ENCODE measurements around the gene BARX2. TPM values are rescaled to one million over a fixed set of nuclear protein-coding genes. Genes with fewer than 3 reads are reported as not detected.

BARX2 gene
- total RNA-seq, 1 donor from 2014 or later = 0.16 TPM

DNA sequence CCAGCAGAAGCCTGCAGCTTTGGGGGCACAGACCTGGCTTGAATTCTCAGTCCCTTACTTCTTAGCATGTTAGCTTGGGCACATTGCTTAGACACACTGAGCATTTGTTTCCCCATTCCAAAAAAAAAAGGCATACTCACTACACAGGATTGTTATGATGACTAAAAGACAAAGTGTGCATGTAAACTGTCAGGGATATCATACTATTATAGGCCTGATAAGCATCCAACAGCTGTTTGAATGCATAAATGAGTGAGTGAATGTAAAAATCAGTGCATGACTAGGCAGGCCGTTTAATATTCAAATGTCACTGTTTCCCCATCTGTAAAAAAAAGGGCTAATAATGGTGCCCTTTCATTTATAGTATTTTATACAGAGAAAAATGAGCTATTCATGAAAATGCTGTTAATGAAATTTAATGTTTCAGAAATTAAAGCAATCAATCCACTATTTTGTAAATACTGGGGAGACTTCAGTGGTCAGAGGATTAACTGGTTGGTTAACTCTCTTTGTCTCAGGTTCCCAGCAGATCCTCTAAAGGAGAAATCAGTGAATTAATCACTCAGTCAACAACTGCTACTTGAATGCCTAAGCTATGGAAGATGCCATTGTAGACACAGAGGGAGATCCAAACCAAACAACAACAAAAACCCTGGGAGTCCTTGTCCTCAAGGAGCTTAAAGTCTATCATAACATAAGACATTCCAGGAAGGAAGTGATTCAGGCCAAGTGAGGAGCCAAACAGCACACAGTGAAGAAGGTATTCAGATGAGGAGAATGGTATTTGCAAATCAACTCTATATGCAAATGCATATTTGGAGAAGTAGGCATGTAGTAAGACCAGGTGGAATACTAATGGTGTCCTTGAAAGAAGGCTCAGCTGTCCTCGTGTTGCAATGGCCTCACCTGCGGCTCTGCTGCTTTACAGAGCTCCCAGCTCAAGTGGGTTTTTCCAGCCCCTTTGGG, 26.8 kb downstream of the BARX2 start:
- no peak for DNase-seq

DNA sequence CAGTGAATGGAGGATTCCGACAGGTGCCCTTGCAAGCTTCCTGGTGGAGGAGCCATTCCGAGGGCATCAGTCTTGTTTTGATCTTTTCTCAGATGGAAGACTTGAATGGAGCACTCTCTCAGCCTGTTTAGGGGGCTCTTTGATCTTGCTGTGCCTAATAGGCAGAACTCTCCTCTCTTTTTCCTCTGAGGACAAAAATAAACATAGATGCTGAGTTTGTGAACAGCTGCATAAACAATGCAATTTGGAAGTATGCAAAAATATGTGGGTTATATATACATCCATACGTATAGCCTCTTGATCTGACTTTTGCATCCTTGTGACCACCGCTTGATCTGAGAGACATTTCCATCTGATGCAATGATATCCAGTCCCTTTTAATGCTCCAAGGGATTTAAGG, 29.1 kb downstream of the BARX2 start:
- DNase-seq = no peak

DNA sequence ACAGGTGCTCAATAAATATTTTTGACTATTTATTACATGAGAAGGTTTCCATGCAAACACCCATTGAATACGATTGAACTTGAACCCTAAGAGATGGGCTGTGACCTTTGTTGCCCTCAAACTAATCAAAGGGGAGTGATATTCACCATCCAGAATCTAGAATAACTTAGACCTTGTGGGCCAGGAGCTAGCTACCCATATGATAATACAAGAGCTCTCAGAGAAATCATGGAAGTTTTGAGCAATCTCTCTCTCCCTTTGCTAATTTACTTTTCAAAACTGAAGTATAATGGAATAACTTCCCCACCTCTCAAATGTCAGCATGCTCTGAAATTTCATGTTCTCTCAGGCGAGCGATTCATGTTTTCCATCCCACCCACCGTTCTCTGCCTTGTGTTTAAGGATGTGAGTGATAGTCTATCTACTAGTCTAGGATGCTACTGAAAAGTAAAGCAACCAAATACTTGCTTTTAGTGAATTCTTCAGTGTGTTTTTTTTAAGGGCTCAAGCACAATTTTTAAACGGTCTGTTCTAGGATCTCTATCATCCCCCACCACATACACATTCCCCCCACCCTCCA, 33.3 kb downstream of the BARX2 start:
- DNase-seq = no peak

DNA sequence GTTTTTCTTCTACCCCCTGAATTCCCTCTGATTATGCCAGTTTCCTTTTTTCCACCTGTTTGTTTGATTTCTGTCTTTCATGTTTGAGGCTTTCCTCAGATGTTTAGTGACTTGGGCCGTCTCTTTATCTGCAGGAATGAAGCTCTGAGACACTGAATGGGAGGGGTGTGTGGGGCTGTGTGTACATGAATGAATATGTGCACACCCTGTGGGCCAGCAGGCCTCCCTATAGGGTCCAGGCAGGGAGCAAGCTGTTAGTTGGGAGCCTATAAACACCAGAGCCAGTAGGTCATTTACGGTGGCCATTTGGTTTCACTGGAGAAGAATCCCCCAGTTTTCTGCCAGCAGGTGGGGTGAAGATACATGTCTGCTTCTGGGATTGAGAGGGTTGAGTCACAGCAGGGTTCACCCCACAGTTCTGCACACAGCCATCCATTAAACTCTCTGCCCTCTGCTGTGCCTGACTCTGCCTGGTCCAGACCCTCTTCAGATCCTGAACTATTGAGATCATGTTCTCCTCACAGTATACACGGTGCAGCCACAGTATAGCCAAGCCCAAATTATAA, 34.8 kb downstream of the BARX2 start:
- no peak for DNase-seq

DNA sequence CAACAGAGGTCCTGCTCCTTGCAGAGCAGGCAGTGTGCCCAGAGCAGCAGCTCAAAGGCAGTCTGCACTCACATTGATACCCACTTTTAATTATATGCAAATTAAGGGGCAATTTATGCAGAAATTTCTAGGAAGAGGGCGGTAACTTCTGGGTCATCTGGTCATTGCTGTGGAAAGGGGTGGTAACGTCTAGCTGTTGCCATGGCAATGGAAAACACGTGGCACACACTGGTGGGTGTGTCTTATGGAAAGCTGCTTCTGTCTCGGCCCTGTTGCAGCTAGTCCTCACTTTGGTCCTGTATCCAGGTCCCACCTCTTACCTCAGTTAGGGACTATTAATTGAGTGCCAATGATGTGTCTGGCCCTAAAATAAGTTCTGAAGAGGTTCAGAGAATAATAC, 36.8 kb downstream of the BARX2 start:
- no peak for DNase-seq

DNA sequence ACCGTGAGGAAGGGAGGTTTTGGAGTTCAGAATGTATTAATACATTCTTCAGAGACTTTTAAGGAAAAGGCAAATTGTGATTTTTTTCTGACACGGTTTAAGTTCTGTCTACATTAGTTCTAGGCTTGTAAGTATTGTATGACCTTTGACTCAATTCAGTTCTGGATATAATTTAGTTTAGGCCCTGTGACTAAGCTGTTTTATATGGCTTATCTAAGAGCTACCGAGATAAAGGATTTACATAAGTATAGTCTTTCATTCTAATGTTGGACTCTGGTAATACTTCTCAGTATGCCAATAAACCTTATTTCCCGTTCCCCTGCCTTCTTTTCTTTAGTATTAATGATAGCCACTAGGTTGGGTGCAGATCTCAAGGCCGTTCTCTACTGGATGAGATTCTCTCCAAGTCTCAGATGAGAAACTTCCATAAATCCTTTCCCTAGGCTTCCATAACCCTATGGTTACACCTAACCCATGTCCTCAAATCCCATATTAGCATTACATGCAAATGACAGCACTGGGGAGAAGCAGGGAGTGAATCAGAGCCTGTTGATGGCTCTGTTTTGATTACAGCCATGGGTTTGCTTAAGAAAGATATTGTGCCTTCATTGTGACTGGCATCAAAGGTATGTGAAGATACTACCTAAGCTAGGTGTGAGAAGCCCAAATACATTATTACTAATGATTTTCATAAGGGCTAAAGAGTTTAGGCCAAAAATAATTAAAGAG, 38.7 kb downstream of the BARX2 start:
- DNase-seq = no peak

DNA sequence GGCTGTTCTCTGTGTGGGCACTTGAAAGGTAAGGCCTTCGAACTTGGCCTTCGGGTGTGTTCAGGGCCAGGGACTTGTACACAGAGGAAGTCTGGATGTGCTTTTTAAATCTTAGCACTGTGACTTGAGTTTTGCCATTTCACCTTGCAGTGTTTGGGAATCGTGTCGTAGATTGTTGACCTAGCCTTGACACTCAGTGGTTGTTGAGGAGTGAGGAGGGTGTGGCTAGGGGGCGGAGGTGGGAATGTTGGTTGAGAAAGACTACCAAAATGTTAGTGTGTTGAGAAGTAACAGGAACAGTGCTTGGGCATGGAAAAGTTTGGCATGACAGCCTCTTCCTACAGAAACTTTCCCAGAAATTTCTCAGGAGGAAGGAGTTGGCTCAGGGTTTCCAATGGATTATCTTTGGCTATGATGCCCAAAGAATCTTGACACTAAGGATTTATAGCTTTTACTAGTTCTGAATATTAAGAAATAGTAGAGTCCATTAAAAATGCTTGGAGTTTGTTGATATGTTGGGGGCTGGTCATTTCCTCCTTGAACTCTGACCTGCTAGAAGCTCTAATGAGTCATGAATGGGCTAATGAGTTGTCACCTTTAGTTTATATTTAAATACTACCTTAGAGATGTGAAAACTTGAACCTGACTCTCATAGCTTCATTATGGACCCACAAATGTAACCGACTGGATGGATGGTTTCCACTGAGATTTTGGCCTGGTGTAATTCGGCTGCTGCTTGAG, 40.6 kb downstream of the BARX2 start:
- no peak for DNase-seq

DNA sequence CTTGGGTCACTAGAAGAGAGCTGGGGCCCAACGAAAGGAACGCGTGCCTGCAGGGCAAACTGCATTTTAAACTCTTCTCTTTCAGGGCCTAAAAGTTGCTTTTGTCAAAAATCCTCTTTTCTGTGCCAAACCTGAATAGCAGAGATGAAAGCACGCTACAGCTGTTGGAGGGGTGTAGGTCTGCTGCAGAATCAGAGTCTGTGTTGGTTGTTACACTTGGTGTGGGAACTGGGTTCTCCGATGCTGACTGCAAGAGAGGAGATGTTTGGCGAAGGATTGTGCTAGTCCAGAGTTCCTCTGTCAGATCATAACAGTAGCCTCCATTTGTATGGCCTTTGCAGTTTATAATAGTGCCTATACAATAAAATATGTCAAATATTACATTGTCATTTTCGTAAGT, 41.8 kb downstream of the BARX2 start:
- DNase-seq = no peak

DNA sequence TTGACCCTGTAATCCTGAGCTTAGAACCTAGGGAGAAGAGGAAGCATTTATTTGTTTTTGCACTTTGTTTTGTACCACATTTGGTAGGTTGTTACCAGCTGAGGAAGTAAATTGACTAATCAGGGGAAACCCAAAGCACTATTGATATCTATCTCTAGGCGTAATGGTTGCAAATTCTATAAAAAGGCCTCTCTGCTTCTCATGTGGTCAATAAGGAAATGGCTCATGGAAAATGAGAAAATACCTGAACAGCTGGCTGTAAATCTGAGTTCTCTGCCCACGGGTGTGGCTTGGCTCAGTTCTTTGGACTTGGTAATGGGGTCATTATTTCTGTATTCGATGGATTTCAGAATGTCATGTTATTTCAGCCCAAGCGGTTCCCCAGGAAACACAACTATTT, 42.4 kb downstream of the BARX2 start:
- DNase-seq = no peak

DNA sequence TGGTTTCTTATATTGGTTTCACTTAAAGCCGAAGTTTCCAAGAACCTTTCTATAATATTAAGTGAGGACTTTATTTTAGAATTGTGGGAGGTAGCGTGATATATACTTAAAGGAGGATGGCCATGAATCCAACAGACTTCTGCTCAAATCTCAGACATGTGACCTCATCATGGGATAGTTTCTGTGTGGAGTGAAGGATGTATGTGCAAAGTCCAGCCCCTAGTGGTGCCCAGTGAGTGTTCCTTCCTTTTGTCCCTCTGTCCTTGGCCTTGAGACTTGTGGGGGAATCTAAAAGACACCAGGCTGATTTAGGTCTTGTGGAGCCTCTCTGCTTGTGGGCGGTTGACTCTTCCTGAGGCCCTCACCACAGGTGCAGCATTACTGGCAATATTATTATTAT, 43.7 kb downstream of the BARX2 start:
- no peak for DNase-seq

DNA sequence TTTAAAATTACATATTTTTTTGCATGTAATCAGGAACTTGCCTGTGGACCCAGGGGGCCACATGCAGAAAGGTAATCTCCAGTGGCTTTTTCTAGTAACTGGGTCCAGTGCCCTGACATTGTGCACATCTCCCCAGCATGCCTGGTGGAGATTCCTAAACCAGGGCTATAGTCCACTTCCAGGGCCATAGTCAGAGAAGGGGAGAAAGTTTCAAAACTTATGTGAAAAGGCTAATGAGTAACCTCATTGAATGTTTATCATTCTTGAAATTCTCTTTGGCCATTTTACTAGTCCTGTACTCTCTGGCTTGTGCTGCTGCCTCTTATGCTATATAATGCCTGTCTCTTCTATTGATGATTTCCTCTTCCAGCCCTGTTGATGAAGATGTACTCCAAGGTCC, 47.8 kb downstream of the BARX2 start:
- no peak for DNase-seq

DNA sequence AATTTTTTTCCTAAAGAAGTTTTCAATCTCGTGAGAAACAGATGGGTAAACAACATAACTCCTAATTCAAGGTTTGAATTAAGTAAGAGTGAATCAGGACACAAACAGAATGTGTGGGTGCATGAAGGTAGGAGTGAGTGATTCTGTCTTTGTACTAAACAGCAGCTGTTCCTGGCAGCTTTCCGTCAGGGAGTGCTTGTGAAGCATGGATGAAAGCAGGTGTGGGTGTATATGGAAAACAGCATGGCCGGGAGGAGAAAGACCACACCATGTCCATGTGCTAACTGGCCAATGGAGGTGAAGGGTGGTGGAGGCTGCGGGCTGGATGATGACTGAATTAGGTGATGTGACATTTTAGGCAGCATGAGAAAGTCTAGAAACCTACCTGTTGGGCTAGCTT, 49.6 kb downstream of the BARX2 start:
- no peak for DNase-seq

DNA sequence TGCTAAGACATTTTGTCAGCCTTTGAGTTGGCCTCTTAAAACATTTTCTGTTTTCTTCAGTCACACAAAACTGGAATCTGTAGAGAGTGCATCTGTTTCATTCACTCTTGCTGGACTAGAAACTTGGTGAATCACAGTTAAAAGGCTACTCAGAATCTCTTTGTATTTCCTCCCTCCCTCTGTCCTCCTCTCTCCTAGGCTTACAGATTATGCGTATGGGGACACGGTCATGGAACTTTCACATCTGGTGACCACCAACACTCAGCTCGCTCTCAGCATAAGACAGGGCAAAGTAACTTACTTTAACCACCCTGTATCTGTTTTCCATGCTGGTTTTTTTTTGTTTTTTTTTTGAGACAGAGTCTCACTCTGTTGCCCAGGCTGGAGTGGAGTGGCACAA, 50.4 kb downstream of the BARX2 start:
- DNase-seq = no peak

DNA sequence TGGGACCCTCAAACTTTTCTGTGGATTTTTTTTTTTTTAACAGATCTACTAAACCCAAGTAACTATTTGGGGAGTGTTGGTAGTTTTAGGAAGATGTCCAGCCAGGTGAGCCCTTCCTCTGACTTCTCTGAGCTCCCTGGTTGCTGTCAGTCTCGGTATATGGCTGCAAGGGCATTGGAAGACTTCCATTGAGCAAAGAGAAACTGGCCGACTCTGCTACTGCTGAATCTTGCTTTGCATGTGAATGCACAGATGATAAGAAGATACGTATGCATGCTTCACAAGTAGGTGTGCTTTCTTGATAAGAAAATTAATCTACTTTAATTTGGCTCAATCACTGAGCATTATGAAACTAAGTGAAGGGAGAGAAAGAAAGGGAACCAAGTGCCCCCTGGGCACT, 51.1 kb downstream of the BARX2 start:
- DNase-seq = no peak

DNA sequence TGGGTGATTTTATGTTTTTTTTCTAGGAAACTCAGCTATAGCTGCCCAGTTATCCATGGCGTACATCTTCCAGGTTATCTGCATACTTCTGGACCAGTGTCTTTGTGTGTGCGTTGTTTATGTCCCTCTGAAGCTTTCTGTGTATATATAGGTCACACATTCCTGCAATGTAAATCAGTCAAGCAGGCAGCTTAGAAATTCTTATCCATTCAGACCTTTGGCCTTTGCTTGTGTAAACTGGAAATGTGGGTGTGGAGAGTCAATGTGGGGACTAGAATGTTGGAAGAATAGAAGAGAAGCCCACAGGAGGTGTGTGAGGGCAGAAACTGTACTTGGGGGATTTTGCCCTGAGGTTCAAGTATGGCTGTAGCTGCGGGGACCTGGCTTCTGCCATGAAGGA, 51.7 kb downstream of the BARX2 start:
- no peak for DNase-seq

DNA sequence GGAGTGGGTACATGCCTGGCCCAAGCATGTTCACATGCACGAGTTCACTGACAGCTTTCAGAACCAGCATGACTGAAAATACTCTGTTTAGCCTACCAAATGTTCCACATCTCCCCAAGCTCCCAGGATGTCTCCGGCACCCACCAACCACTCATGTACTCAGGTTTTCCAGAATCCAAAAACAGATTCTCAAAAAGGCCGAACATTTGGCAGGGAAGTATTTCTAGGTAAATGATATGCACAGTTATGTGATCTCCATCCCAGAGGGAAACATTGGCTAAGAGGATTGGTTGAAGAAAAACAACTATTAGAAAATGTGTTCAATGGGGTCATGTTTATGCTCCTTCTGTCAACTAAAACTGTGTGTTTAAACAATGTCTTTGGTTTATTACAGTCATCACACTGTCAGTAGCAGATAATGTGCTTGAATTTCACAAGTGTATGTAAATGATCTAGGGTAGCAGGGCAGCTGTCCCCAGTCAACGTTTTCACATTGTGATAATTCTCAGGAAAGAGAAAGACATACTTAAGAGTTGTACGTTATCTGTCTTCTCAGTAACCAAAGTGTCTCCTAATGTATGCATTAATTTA, 52.3 kb downstream of the BARX2 start:
- DNase-seq = no peak

DNA sequence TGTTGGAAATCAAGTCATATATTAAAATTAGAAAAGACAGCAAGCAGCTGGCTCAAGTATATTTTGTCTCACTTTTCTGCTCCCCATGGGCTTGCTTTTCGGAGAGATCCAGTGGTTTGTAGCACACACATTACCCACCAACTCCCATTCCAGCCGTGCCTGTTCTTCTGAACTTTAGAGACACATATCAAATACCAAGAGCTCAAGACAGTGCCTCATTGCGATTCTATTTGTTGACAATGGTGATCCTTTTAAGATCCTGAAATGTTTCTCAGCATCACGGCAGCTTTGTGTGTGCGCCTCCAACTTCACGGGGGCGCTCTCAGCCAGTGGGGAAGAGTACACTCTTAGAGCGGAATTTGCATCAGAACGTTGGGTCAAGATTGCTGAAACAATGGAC, 52.9 kb downstream of the BARX2 start:
- no peak for DNase-seq

DNA sequence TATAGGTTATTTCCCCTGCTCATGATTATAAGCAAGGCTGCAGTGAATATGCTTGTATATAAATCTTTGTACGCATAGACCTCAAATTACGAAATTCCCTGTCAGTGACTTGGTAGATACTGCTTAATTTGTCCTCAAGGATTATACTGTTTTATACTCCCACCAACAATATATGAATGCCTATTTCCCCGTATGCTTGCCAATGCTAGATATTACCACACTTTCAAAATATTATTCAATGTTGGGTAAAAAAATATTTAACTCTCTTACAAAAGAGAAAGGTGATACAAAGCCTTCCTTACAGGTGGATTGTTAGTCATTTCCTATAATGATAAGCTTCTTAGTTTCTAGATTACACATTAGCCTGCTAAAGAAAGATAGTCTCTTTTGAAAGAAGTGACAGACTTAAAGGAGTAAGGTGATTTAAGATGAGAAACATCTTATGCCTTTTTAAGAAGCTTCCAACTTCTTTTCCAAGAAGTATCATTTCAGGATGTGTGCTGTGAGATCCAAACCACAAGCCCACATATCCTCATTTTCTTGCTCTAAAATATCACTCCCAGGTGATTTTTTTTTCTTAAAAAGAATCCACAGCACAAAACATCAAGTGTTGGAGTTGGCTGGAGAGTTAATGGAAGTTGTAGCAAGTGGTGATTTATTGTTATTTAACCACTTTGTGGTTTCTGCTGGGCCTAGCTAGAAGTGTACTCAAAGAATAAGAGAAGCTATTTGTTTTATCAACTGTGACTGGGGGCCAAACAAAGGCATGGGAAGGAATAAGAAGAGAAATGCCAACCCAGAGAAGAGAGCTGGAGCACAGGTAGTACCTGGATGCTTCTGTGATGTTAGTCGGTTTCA, 59.2 kb downstream of the BARX2 start:
- no peak for DNase-seq

DNA sequence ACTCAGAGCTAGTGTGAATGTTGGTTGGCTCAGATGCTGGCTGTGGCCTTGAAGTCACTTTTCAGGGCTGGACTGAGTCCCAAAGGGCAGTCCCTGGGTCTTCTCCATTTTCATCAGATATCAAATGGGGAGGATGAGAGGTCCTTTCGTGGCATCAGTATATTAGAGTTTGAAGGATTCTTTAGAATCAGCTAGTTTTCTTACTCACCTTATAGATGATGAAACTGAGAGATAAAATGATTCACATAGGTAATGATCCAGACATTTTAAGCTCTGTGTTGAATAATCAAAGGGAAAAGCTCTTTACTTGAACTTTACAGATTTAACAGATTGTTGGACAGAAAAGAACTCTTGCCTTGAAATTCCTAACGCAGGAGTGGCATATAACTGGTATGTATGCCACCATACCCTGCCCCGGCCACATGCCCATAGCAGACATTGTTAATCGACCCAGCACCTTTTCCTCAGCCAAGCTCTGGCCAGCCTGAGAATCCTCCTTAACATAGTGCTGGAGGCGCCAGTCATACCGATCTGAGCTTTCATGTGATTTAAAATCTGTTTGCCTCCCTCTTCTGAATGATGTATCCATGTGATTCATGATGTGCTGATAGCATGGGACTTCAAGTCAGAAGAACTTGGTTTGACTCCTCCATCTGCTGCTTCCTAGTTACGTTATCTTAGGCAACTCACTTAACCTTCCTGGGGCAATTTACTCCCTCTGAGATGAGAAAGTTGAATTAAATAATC, 60.0 kb downstream of the BARX2 start:
- DNase-seq = no peak

DNA sequence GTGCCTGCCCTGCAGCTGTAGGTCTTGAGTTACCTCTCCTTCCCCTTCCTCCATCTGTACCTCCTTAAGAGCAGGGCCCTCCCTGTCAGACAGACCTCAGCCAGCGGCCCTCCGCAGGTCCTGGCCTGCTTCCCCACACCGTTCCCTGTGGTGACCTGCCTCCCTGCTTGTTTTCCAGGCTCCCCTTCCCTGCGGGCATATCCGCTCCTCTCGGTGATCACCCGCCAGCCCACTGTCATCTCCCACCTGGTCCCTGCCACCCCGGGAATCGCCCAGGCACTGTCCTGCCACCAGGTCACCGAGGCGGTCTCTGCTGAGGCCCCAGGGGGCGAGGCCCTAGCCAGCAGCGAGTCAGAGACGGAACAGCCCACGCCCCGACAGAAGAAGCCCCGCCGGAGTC, 60.9 kb downstream of the BARX2 start:
- no peak for DNase-seq

Data from occipital lobe (tissue), 2 donors.